ENCODE measurements around the gene SLC22A4. TPM values are rescaled to one million over a fixed set of nuclear protein-coding genes. Genes with fewer than 3 reads are reported as not detected.

The SLC22A4 gene
- total RNA-seq, 1 donor from 2014 or later: not detected

DNA sequence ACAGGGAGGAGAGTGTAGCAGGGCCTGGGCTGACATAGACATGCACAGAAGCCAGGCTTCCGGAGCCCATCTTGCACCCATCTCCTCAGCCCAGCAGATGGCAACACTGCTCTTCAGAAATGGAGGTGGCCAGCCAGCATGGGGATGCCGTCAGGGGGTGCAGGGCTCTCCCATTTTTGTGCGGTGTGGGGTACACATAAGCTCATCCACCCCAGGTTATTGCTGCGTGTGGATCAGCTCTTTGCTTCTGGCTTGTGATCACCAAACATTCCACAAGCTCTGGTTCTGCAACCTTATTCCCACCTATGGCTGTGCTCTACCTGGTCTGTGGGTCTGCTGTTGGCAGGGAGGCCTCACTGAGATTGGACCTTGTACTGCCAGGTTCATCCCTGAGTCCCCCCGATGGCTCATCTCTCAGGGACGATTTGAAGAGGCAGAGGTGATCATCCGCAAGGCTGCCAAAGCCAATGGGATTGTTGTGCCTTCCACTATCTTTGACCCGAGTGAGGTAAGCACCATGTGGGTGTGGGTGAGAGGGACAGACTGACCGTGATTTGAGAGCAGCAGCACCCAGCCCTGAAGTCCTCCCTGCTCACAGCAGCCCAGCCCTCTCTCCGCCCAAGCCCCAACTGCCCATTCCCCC lies 92.6 kb downstream of the SLC22A4 start:
- TF ChIP-seq, protein P1, sequence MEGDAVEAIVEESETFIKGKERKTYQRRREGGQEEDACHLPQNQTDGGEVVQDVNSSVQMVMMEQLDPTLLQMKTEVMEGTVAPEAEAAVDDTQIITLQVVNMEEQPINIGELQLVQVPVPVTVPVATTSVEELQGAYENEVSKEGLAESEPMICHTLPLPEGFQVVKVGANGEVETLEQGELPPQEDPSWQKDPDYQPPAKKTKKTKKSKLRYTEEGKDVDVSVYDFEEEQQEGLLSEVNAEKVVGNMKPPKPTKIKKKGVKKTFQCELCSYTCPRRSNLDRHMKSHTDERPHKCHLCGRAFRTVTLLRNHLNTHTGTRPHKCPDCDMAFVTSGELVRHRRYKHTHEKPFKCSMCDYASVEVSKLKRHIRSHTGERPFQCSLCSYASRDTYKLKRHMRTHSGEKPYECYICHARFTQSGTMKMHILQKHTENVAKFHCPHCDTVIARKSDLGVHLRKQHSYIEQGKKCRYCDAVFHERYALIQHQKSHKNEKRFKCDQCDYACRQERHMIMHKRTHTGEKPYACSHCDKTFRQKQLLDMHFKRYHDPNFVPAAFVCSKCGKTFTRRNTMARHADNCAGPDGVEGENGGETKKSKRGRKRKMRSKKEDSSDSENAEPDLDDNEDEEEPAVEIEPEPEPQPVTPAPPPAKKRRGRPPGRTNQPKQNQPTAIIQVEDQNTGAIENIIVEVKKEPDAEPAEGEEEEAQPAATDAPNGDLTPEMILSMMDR (IDR thresholded peaks at IDR 0.05): no peak
- peak overlapping the region; percentile 39 for H3K27ac Mint-ChIP-seq
- H3K27me3 Mint-ChIP-seq: no peaks in the 10 kb centered on the region
- H3K4me1 Mint-ChIP-seq: peaks cover 21% of the 10 kb centered on the region
- ChIA-PET CTCF (interaction anchor here (0.6 to 9.2 kb wide), 31 partner anchors 8 to 721 kb away, joined by 3 to 253 read pairs (median 4); partner anchors contain the start of genes IRF1, KIF3A and SLC22A5), POLR2A (interaction anchor here (0.6 to 4.9 kb wide), 13 partner anchors 22 to 918 kb away, joined by 3 to 34 read pairs (median 3); partner anchors contain the start of genes IRF1 and KIF3A)
- peak; percentile 92 for ATAC-seq (ENCODE audit: low read depth)
- intact Hi-C loops (cut with micrococcal nuclease): loop anchor here (1.0 to 10.0 kb wide), 6 partner anchors 25 to 718 kb away; no protein-coding TSS in a partner anchor
- no peak overlapping the region for H3K4me3 Mint-ChIP-seq
- no peaks in the 10 kb centered on the region for H3K9me3 Mint-ChIP-seq
- peak; percentile 62 for DNase-seq
- H3K36me3 Mint-ChIP-seq (ENCODE audit: low read depth): peaks cover 2% of the 10 kb centered on the region

DNA sequence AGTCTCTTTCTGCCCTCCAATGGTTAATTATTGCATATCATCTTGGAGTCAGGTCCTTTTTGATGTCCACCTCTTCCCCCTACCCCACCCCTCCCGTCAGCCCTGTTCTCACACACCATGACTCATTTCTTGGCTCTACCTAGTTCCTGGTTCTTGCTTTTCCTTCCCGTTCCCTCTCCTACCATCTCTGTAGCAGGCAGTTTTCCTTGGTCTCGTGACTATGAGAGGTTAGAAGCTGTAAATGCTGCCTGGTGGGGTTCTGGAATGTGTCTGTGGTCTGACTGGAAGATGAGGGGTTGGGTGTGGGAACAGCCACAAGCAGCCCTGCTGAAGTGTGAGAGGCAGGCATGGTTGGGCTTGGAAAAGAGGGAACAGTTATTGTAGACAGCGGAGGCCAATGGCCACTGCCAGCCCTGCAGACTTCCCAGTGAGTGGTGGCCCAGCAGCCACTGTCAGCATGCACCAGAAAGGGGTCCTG lies 93.5 kb downstream of the SLC22A4 start:
- Mint-ChIP-seq H3K27me3 (no peaks in the 10 kb centered on the region), H3K36me3 (ENCODE audit: low read depth) (no peaks in the 10 kb centered on the region), H3K4me1 (peaks cover 21% of the 10 kb centered on the region), H3K27ac (no peak overlapping the region), H3K4me3 (no peak overlapping the region), H3K9me3 (no peaks in the 10 kb centered on the region)
- TF ChIP-seq, protein P1 (IDR thresholded peaks at IDR 0.05): no peak
- ATAC-seq (ENCODE audit: low read depth): no peak
- CTCF ChIA-PET: interaction anchor here (1.5 to 9.2 kb wide), 7 partner anchors 24 to 432 kb away, joined by 4 to 253 read pairs (median 17); partner anchors contain the start of gene IRF1
- POLR2A ChIA-PET: interaction anchor here (3.9 to 4.9 kb wide), 3 partner anchors 103 to 114 kb away, joined by 27 to 34 read pairs (median 29); partner anchors contain the start of gene IRF1
- DNase-seq: no peak
- intact Hi-C loops (cut with micrococcal nuclease): loop anchor here (2.0 to 10.0 kb wide), 3 partner anchors 33 to 717 kb away; no protein-coding TSS in a partner anchor

DNA sequence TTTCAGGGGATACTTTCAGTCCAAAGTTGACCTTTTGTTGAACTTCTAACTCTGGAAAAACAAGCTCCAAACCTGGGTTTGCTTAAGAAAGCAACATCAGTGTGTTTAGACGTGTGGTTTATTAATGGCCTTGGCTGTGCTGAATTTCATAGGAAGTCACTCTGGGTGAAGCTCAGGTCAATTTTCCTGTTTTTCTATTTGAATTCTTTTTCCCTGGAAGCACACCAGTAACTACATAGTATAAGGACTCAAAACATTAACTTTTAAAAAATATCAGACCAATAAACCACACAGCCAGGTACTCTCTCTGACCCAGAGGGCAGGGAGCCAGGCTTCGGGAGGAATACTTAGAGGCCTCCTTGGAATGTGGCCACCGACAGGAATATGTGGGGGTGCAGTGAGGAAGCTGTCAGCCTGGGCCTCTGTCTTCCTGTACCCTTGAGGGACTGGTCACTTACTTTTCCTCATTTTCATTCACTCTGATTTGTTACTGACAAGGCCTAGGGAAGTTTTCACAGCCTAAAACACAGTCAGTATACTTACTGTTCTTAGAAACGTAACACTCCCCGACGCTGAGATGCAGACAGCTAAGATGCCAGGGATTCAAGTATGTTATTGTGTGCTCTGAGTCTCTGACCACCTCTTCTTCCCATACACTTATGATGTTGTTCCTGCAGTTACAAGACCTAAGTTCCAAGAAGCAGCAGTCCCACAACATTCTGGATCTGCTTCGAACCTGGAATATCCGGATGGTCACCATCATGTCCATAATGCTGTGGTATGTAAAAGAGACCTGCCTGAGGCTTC lies 94.3 kb downstream of the SLC22A4 start:
- ATAC-seq (ENCODE audit: low read depth): no peak
- CTCF ChIA-PET: interaction anchor here (1.3 to 9.2 kb wide), 6 partner anchors 23 to 431 kb away, joined by 3 to 253 read pairs (median 14); no protein-coding TSS in a partner anchor
- TF ChIP-seq, protein P1 (IDR thresholded peaks at IDR 0.05): no peak
- Mint-ChIP-seq H3K36me3 (ENCODE audit: low read depth) (no peaks in the 10 kb centered on the region), H3K4me3 (no peak overlapping the region), H3K4me1 (peaks cover 21% of the 10 kb centered on the region), H3K9me3 (no peaks in the 10 kb centered on the region), H3K27ac (no peak overlapping the region), H3K27me3 (no peaks in the 10 kb centered on the region)
- intact Hi-C loops (cut with micrococcal nuclease): loop anchor here (5.0 to 10.0 kb wide), 2 partner anchors 184 to 716 kb away; no protein-coding TSS in a partner anchor
- POLR2A ChIA-PET: interaction anchor here (3.9 to 4.9 kb wide), 3 partner anchors 102 to 113 kb away, joined by 27 to 34 read pairs (median 29); partner anchors contain the start of gene IRF1
- no peak for DNase-seq

DNA sequence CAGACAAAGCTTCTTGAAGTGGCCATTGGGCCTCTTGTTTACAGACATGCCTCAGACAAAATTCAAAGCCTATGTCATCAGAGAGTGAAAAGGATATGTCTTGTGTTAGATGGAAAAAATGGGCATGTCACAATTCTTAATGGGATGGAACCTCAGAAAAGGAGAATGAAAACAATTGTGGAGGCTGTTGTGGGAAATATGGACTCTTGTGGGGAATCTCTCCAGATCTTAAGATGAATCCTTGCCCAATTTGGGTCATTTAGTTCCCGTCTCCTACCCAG lies 94.8 kb downstream of the SLC22A4 start:
- H3K27ac Mint-ChIP-seq: no peak overlapping the region
- H3K4me3 Mint-ChIP-seq: no peak overlapping the region
- no peaks in the 10 kb centered on the region for H3K27me3 Mint-ChIP-seq
- TF ChIP-seq, protein P1 (IDR thresholded peaks at IDR 0.05): no peak
- POLR2A ChIA-PET: interaction anchor here (3.9 to 4.9 kb wide), 3 partner anchors 101 to 112 kb away, joined by 27 to 34 read pairs (median 29); partner anchors contain the start of gene IRF1
- peaks cover 21% of the 10 kb centered on the region for H3K4me1 Mint-ChIP-seq
- no peaks in the 10 kb centered on the region for H3K9me3 Mint-ChIP-seq
- intact Hi-C loops (cut with micrococcal nuclease): loop anchor here (5.0 to 10.0 kb wide), 2 partner anchors 183 to 716 kb away; no protein-coding TSS in a partner anchor
- no peak for DNase-seq
- peaks cover 2% of the 10 kb centered on the region for H3K36me3 Mint-ChIP-seq (ENCODE audit: low read depth)
- no peak for ATAC-seq (ENCODE audit: low read depth)
- CTCF ChIA-PET: interaction anchor here (1.3 to 9.2 kb wide), 3 partner anchors 22 to 112 kb away, joined by 3 to 253 read pairs (median 3); no protein-coding TSS in a partner anchor
